22Rv1 (cell line): ENCODE results near the gene RERE.

ENCODE experiments used
- CTCF ChIP-seq: fragments of 450-650 bp; IDR thresholded peaks from 2 replicates; pipeline ENCODE4 v1.5.1; 2017; ENCODE audit warnings: mild to moderate bottlenecking
- ZFX ChIP-seq: fragments of 450-650 bp; IDR thresholded peaks from 2 replicates; pipeline ENCODE4 v1.6.1; 2017; ENCODE audit warnings: antibody characterized with exemption, borderline replicate concordance

DNA sequence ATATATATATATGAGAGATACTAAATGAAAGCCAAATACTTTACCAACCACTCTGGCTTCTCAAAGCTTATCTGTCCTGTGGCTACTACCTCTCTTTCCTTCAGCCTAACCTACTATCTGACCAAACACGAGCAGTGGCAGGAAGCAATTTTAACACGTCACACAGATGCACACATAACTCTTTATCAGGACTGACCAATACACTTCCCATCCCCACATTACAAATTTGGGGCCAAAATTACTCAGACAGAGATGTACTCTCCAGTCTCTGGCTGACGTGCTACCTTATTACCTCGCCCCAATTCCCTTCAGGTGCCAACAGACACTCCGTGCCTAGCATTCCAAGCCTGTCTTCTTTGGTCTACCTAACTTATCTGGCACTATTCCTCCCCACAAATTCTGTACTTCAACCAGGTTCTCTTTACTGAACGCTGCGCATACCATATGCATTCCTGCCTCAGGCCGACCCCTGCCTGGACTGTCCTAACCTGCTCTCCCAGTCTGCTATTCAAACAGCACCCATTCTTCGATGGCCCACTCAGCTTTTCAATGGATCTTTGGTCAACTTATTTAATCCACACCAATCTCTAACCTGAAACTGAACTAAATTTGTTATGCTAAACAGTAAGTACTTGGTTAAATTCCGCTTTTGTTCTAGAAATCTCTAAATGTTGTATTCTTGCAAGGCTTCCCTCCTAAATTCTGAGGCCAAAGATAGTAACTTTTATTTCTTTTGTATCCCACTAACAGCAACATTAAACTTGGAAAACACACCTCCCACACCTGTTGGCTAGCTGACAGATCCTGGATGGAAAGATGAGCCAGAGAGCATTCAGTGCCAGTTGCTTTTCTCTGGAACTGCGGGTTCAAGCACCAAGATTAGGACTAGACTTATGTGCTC lies 27.9 kb downstream of the RERE start:
- no peak for TF ChIP-seq CTCF
- no peak for TF ChIP-seq ZFX
